WTC11 (cell line): Measurements from ENCODE around the gene CDK11B. TPM values are rescaled to one million over a fixed set of nuclear protein-coding genes. Genes with fewer than 3 reads are reported as not detected.

Experiments used
- ATAC-seq: fragments of 200-7000 bp; cut with Tn5 transposase; 2 replicates; pipeline ENCODE4 v1.10.0; 2021; ENCODE audit warnings: mild to moderate bottlenecking, moderate library complexity
- CTCF ChIA-PET: fragments of 300-600 bp; sonication (Branson Sonifier 250); formaldehyde crosslinking; loops from one replicate; lab custom pipeline; 2021; ENCODE audit warnings: antibody characterized with exemption; lab: Charles Lee
- POLR2A ChIA-PET: fragments of 350-600 bp; sonication (Branson Sonifier 250); formaldehyde crosslinking; loops from one replicate; lab custom pipeline; 2021; ENCODE audit warnings: antibody characterized with exemption; lab: Charles Lee
- DNase-seq: peaks from one replicate; pipeline ENCODE4 v3.0.0; 2021; ENCODE audit warnings: low spot score
- H3K27ac Mint-ChIP-seq: 2 replicates; pipeline ENCODE4 v1.8.0; 2021; ENCODE audit warnings: mixed read lengths
- H3K27me3 Mint-ChIP-seq: 2 replicates; pipeline ENCODE4 v1.8.0; 2021; ENCODE audit warnings: low read depth, mild to moderate bottlenecking, moderate library complexity, mixed read lengths
- H3K36me3 Mint-ChIP-seq: 2 replicates; pipeline ENCODE4 v1.8.0; 2021; ENCODE audit warnings: mixed read lengths
- H3K4me1 Mint-ChIP-seq: 2 replicates; pipeline ENCODE4 v1.8.0; 2022; ENCODE audit warnings: mixed read lengths
- H3K4me3 Mint-ChIP-seq: 2 replicates; pipeline ENCODE4 v1.8.0; 2021; ENCODE audit warnings: mild to moderate bottlenecking, moderate library complexity, mixed read lengths
- H3K9me3 Mint-ChIP-seq: 2 replicates; pipeline ENCODE4 v1.8.0; 2021; ENCODE audit warnings: mixed read lengths
- CREB1 ChIP-seq: sonication (generic); formaldehyde crosslinking; IDR thresholded peaks from 2 replicates; pipeline ENCODE4 v1.8.0; 2023; ENCODE audit warnings: mild to moderate bottlenecking, missing genetic modification reagents
- EMX1 ChIP-seq: fragments of 250-450 bp; sonication (Bioruptor Pico); IDR thresholded peaks from 2 replicates; pipeline ENCODE4 v1.8.0; 2021; ENCODE audit warnings: mild to moderate bottlenecking
- FOXP1 ChIP-seq: sonication (generic); formaldehyde crosslinking; IDR thresholded peaks from 2 replicates; pipeline ENCODE4 v1.8.0; 2022; ENCODE audit warnings: missing genetic modification reagents, mild to moderate bottlenecking, moderate library complexity, borderline replicate concordance
- NR2C2 ChIP-seq: sonication (generic); formaldehyde crosslinking; IDR thresholded peaks from 2 replicates; pipeline ENCODE4 v1.8.0; 2022; ENCODE audit warnings: mild to moderate bottlenecking, missing genetic modification reagents
- ZNF263 ChIP-seq: sonication (generic); formaldehyde crosslinking; IDR thresholded peaks from 2 replicates; pipeline ENCODE4 v1.8.1; 2022; ENCODE audit warnings: low read depth, mild to moderate bottlenecking, moderate library complexity, missing genetic modification reagents
- ZNF423 ChIP-seq: fragments of 250-450 bp; sonication (Bioruptor Pico); IDR thresholded peaks from 2 replicates; pipeline ENCODE4 v2.1.2; 2022; ENCODE audit warnings: mild to moderate bottlenecking, moderate library complexity
- total RNA-seq: library from RNA; stranded (reverse); gene quantifications from 3 replicates; pipeline ENCODE4 v1.2.3, GENCODE V29; 2021
- TF ChIP-seq, protein P1 (sequence below): sonication (generic); formaldehyde crosslinking; IDR thresholded peaks from 2 replicates; pipeline ENCODE4 v1.8.1; 2022; ENCODE audit warnings: mild to moderate bottlenecking, moderate library complexity, missing genetic modification reagents
- TF ChIP-seq, protein P2 (sequence below): sonication (generic); formaldehyde crosslinking; IDR thresholded peaks from 2 replicates; pipeline ENCODE4 v1.8.0; 2022; ENCODE audit warnings: mild to moderate bottlenecking, missing genetic modification reagents
- TF ChIP-seq, protein P3 (sequence below): sonication (generic); formaldehyde crosslinking; IDR thresholded peaks from 2 replicates; pipeline ENCODE4 v1.8.1; 2023; ENCODE audit warnings: mild to moderate bottlenecking, missing genetic modification reagents, borderline replicate concordance
- TF ChIP-seq, protein P4 (sequence below): sonication (generic); formaldehyde crosslinking; IDR thresholded peaks from 2 replicates; pipeline ENCODE4 v1.8.1; 2022; ENCODE audit warnings: mild to moderate bottlenecking, missing genetic modification reagents, moderate library complexity, borderline replicate concordance
- TF ChIP-seq, protein P5 (sequence below): fragments of 250-450 bp; sonication (Bioruptor Pico); conservative IDR thresholded peaks from 2 replicates; pipeline ENCODE4 v1.9.0; 2021; ENCODE audit warnings: mild to moderate bottlenecking
- TF ChIP-seq, protein P6 (sequence below): sonication (generic); formaldehyde crosslinking; IDR thresholded peaks from 2 replicates; pipeline ENCODE4 v1.8.1; 2023; ENCODE audit warnings: mild to moderate bottlenecking, moderate library complexity, missing genetic modification reagents

CDK11B gene
- total RNA-seq, 1 experiment from 2014 or later = 41.2 TPM

DNA sequence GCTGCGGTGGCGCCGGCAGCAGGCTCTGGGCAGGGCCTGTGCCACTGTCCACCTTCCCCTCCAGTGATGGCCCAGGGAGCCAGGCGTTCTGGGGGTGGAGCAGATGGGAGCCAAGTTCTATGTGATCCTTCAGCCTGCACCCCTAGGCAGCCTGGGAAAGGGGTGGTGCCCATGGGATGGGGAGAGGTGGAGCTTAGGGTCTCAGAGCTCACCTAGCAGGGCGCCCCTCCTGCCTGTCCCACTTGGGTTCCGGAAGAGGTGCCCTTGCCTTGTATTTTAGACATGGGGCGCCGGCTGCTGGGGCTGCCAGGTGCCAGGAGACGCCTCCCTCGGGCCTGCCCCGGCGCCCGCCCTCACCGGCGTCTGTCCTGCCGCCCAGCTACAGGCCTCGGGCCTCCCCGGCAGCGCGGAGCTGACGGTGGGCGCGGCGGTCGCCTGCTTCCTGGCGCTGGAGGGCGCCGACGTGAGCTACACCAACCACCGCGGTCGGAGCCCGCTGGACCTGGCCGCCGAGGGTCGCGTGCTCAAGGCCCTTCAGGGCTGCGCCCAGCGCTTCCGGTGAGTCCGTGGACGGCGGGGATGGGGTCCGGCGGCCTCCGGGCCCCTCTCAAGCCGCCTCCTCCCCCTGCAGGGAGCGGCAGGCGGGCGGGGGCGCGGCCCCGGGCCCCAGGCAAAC lies 29.9 kb downstream of the CDK11B start:
- H3K9me3 Mint-ChIP-seq = no peaks in the 10 kb centered on the region
- TF ChIP-seq EMX1 (CRISPR knock-in tag) (no peak), CREB1 (CRISPR knock-in tag) (no peak), NR2C2 (CRISPR knock-in tag) (no peak), ZNF423 (CRISPR knock-in tag) (no peak), ZNF263 (CRISPR knock-in tag) (no peak), FOXP1 (CRISPR knock-in tag) (no peak)
- TF ChIP-seq, protein P1, sequence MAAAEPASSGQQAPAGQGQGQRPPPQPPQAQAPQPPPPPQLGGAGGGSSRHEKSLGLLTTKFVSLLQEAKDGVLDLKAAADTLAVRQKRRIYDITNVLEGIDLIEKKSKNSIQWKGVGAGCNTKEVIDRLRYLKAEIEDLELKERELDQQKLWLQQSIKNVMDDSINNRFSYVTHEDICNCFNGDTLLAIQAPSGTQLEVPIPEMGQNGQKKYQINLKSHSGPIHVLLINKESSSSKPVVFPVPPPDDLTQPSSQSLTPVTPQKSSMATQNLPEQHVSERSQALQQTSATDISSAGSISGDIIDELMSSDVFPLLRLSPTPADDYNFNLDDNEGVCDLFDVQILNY = peak; percentile 31; the same call in 1 of the 2 replicates
- TF ChIP-seq, protein P2, sequence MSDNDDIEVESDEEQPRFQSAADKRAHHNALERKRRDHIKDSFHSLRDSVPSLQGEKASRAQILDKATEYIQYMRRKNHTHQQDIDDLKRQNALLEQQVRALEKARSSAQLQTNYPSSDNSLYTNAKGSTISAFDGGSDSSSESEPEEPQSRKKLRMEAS (CRISPR knock-in tag) = peak; percentile 47; the same call in 1 of the 2 replicates
- TF ChIP-seq, protein P3, sequence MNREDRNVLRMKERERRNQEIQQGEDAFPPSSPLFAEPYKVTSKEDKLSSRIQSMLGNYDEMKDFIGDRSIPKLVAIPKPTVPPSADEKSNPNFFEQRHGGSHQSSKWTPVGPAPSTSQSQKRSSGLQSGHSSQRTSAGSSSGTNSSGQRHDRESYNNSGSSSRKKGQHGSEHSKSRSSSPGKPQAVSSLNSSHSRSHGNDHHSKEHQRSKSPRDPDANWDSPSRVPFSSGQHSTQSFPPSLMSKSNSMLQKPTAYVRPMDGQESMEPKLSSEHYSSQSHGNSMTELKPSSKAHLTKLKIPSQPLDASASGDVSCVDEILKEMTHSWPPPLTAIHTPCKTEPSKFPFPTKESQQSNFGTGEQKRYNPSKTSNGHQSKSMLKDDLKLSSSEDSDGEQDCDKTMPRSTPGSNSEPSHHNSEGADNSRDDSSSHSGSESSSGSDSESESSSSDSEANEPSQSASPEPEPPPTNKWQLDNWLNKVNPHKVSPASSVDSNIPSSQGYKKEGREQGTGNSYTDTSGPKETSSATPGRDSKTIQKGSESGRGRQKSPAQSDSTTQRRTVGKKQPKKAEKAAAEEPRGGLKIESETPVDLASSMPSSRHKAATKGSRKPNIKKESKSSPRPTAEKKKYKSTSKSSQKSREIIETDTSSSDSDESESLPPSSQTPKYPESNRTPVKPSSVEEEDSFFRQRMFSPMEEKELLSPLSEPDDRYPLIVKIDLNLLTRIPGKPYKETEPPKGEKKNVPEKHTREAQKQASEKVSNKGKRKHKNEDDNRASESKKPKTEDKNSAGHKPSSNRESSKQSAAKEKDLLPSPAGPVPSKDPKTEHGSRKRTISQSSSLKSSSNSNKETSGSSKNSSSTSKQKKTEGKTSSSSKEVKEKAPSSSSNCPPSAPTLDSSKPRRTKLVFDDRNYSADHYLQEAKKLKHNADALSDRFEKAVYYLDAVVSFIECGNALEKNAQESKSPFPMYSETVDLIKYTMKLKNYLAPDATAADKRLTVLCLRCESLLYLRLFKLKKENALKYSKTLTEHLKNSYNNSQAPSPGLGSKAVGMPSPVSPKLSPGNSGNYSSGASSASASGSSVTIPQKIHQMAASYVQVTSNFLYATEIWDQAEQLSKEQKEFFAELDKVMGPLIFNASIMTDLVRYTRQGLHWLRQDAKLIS (CRISPR knock-in tag) = no peak
- TF ChIP-seq, protein P4, sequence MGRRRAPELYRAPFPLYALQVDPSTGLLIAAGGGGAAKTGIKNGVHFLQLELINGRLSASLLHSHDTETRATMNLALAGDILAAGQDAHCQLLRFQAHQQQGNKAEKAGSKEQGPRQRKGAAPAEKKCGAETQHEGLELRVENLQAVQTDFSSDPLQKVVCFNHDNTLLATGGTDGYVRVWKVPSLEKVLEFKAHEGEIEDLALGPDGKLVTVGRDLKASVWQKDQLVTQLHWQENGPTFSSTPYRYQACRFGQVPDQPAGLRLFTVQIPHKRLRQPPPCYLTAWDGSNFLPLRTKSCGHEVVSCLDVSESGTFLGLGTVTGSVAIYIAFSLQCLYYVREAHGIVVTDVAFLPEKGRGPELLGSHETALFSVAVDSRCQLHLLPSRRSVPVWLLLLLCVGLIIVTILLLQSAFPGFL (CRISPR knock-in tag) = no peak
- TF ChIP-seq, protein P5, sequence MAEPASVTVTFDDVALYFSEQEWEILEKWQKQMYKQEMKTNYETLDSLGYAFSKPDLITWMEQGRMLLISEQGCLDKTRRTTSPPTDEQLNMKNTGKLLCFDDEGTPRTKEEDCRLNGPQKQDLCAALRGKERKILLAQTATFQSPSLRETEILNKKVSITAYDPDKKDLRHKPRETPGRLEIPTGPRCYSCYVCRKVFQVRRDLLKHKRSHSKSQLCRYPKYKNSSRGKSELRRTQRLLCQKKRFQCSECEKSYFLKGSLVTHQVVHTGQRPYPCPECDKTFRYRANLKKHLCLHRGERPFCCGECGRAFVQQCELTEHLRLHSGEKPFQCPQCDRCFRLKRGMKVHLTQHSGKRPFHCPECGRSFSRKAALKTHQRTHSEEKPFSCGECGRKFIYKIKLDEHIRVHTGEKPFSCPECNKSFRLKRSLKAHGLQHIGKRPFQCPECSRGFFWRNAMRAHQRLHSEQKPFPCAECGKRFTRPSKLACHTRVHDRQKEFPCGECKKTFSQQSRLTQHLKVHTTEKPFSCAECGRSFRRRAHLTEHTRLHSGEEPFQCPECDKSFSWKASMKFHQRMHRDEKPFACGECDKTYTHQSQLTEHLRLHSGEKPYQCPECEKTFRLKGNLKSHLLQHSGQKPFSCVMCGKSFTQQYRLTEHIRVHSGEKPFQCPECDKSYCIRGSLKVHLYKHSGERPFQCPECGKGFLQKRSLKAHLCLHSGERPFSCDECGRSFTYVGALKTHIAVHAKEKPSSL (CRISPR knock-in tag) = no peak
- TF ChIP-seq, protein P6, sequence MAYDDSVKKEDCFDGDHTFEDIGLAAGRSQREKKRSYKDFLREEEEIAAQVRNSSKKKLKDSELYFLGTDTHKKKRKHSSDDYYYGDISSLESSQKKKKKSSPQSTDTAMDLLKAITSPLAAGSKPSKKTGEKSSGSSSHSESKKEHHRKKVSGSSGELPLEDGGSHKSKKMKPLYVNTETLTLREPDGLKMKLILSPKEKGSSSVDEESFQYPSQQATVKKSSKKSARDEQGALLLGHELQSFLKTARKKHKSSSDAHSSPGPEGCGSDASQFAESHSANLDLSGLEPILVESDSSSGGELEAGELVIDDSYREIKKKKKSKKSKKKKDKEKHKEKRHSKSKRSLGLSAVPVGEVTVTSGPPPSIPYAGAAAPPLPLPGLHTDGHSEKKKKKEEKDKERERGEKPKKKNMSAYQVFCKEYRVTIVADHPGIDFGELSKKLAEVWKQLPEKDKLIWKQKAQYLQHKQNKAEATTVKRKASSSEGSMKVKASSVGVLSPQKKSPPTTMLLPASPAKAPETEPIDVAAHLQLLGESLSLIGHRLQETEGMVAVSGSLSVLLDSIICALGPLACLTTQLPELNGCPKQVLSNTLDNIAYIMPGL (CRISPR knock-in tag) = peak; percentile 35; the same call in 1 of the 2 replicates
- POLR2A ChIA-PET = interaction anchor here (0.6 to 1.8 kb wide), 3 partner anchors 13 to 254 kb away, joined by 4 to 7 read pairs (median 5); partner anchors contain the start of gene MIB2
- no peaks in the 10 kb centered on the region for H3K36me3 Mint-ChIP-seq
- H3K4me1 Mint-ChIP-seq = peaks cover 2% of the 10 kb centered on the region; the same call in 1 of the 2 replicates
- peak; percentile 28 for ATAC-seq
- no peak overlapping the region; the same call in 1 of the 2 replicates for H3K4me3 Mint-ChIP-seq
- H3K27me3 Mint-ChIP-seq = peaks cover 6% of the 10 kb centered on the region
- CTCF ChIA-PET = interaction anchor here (0.6 to 2.2 kb wide), 12 partner anchors 9 to 296 kb away, joined by 3 to 30 read pairs (median 5); partner anchors contain the start of gene MIB2
- peak; percentile 63 for DNase-seq
- H3K27ac Mint-ChIP-seq = no peak overlapping the region
